Glutamatergic neuron (in vitro differentiated cells): ENCODE data around the gene PYCARD. TPM values are rescaled to one million over a fixed set of nuclear protein-coding genes. Genes with fewer than 3 reads are reported as not detected.

Experiments
- DNase-seq: peaks from one replicate; pipeline ENCODE4 v3.0.0; 2022
- H3K27ac Mint-ChIP-seq: one replicate; pipeline ENCODE4 v1.8.0; 2020; ENCODE audit warnings: mild to moderate bottlenecking, mixed read lengths, inconsistent platforms; ENCODE audit not compliant: unreplicated experiment
- H3K27me3 Mint-ChIP-seq: one replicate; pipeline ENCODE4 v1.8.0; 2020; ENCODE audit warnings: mild to moderate bottlenecking, moderate library complexity, mixed read lengths, inconsistent platforms; ENCODE audit not compliant: unreplicated experiment
- H3K36me3 Mint-ChIP-seq: one replicate; pipeline ENCODE4 v1.8.0; 2020; ENCODE audit warnings: mild to moderate bottlenecking, mixed read lengths, inconsistent platforms; ENCODE audit not compliant: unreplicated experiment
- H3K4me1 Mint-ChIP-seq: one replicate; pipeline ENCODE4 v1.8.0; 2020; ENCODE audit warnings: mild to moderate bottlenecking, low read depth, mixed read lengths, inconsistent platforms; ENCODE audit not compliant: unreplicated experiment
- H3K4me3 Mint-ChIP-seq: one replicate; pipeline ENCODE4 v1.8.0; 2020; ENCODE audit warnings: mild to moderate bottlenecking, mixed read lengths, inconsistent platforms; ENCODE audit not compliant: unreplicated experiment
- H3K9me3 Mint-ChIP-seq: one replicate; pipeline ENCODE4 v1.8.0; 2020; ENCODE audit warnings: mild to moderate bottlenecking, moderate library complexity, mixed read lengths, inconsistent platforms; ENCODE audit not compliant: unreplicated experiment
- CTCF ChIP-seq: fragments of 200-600 bp; sonication (generic); IDR thresholded peaks from one replicate; pipeline ENCODE4 v1.5.0; 2021; ENCODE audit not compliant: partially characterized antibody, unreplicated experiment
- total RNA-seq: library from RNA; stranded (reverse); fragmentation: NEBNext Ultra II Directional; extraction: Animal tissue kit (Norgen Biotek cat#: 25700); gene quantifications from one replicate; pipeline ENCODE4 v1.2.1, GENCODE V29; 2021; ENCODE audit not compliant: unreplicated experiment

PYCARD gene
- total RNA-seq, 1 donor from 2014 or later = 0.71 TPM

DNA sequence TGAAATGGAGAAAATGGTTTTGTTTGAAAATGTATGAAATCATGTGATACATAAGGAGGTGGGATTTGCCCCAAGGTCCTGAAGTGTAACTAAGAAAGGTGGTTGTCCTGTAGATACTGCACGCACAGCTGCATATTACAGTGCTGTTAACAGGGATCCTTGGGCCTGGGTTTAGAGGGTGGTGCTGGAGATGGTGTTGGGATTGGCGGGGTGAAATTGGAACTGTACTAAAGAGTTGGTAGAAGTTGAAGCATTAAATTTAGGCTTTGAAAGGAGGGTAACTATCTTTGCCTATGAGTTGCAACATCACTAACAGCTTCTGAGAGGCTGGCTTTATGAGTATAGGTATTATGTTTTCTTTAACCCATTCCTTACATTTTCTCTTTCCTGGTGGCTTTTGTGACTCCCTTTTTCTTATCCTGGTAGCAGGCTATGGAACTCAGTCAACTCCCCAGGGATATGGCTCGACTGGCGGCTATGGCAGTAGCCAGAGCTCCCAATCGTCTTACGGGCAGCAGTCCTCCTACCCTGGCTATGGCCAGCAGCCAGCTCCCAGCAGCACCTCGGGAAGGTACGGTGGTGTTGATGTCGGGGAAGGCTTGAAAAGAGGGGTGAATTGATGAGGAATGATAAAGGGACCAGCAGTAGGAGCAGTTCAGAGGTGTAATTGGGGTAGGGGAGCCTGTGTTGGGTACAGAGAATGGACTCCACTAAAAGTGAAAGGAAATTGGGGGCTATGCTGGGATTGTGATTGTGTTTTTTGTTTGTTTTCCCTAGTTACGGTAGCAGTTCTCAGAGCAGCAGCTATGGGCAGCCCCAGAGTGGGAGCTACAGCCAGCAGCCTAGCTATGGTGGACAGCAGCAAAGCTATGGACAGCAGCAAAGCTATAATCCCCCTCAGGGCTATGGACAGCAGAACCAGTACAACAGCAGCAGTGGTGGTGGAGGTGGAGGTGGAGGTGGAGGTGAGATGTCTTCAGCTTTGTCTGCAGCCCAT is 18.8 kb downstream of the PYCARD start:
- TF ChIP-seq CTCF = no peak
- Mint-ChIP-seq H3K36me3 (peaks cover 4% of the 10 kb centered on the region), H3K9me3 (peaks cover 18% of the 10 kb centered on the region), H3K4me3 (peak overlapping the region; percentile 99), H3K27me3 (peaks cover 14% of the 10 kb centered on the region), H3K27ac (no peak overlapping the region), H3K4me1 (peaks cover 17% of the 10 kb centered on the region)
- DNase-seq = no peak

- H3K4me3 Mint-ChIP-seq = peak overlapping the region; percentile 99
- TF ChIP-seq CTCF = no peak
- H3K27me3 Mint-ChIP-seq = peaks cover 16% of the 10 kb centered on the region
- DNase-seq = no peak
- H3K36me3 Mint-ChIP-seq = peaks cover 4% of the 10 kb centered on the region
- peaks cover 17% of the 10 kb centered on the region for H3K4me1 Mint-ChIP-seq
- peak overlapping the region; percentile 17 for H3K27ac Mint-ChIP-seq
- peaks cover 18% of the 10 kb centered on the region for H3K9me3 Mint-ChIP-seq
These were observed 20.2 kb downstream of the PYCARD start for GRCh38 chr16:31182391-31182790.

DNA sequence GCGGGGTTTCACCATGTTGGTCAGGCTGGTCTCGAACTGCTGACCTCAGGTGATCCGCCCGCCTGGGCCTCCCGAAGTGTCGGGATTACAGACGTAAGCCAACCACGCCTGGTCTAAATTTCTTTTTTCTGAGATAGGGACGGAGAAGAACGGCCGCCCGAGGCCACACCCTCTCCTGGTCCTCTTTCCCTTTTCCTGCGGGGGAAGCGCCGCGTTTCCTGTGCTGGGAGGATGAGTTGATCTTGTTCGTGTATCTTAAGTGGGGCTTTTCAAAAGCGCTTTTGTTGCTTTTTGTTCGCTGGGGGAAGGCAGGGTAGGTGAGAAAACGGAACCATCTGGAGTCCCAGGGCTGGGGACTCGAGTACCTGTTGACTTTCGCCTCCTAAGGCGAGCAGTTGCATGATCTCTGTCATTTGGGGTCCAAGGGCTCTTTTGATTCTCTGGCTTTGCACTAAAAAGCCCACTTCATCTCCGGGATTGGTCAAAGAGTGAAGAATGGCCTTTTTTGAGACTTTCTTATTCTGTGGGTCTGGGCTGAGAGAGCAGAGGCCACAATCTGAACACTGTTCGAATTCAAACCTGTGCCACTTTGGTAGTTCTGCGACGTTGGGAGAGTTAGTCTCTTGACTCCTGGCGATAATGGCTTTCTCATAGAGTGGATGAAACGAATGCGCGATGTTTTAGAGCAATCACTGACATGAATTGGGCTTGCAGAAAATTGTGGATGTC is 21.3 kb downstream of the PYCARD start:
- peak overlapping the region; percentile 99 for H3K4me3 Mint-ChIP-seq
- H3K36me3 Mint-ChIP-seq = peaks cover 4% of the 10 kb centered on the region
- H3K9me3 Mint-ChIP-seq = peaks cover 18% of the 10 kb centered on the region
- DNase-seq = peak; percentile 22
- peak overlapping the region; percentile 88 for H3K27ac Mint-ChIP-seq
- H3K4me1 Mint-ChIP-seq = peaks cover 17% of the 10 kb centered on the region
- peaks cover 20% of the 10 kb centered on the region for H3K27me3 Mint-ChIP-seq
- no peak for TF ChIP-seq CTCF

DNA sequence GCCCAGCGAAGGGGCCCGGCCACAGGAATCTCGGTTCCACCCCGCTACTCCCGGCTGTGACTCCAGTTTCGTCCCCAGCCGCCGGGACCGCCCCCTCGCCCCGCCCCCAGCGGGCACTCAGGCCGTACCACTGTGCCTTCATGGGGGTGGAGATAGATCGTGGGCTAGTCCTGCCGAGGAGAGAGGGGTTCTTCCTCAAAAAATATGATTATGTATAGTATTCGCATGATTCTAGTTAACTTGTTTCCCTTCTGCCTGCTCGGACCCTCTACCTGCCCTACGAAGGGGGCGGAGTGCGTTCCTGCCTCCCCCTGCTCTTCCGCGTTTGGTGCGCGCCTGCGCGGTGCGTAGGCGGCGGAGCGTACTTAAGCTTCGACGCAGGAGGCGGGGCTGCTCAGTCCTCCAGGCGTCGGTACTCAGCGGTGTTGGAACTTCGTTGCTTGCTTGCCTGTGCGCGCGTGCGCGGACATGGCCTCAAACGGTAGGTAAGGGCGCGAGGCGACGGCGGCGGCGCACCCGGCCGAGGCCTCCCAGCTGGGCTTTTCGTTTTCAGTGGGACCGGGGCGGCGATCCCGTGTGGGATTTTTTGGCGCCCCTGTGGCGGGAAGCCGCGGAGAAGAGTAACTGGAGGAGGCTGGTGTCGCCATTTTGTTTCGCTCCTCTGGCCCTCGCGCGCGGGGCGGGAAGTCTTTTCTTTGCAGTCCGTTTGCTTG is 22.7 kb downstream of the PYCARD start, which contains the start of gene FUS:
TSS of gene FUS (plus strand) at position 393 of the 713 bp plus-strand sequence. CDS start at position 469, 76 bp downstream.
- peak; percentile 89 for DNase-seq
- H3K4me3 Mint-ChIP-seq = peak within 1 kb of the TSS; percentile 99
- H3K36me3 Mint-ChIP-seq = peaks cover 4% of the 10 kb centered on the region
- peak within 1 kb of the TSS; percentile 99 for H3K27ac Mint-ChIP-seq
- peaks cover 20% of the 10 kb centered on the region for H3K27me3 Mint-ChIP-seq
- H3K4me1 Mint-ChIP-seq = peaks cover 17% of the 10 kb centered on the region
- no peak for TF ChIP-seq CTCF
- peaks cover 18% of the 10 kb centered on the region for H3K9me3 Mint-ChIP-seq
